ENCODE measurements around the gene WFDC1.

GRCh38 chr16:84245956-84246678 lies 48.6 kb upstream of the WFDC1 start:
- TF ChIP-seq, protein P1, sequence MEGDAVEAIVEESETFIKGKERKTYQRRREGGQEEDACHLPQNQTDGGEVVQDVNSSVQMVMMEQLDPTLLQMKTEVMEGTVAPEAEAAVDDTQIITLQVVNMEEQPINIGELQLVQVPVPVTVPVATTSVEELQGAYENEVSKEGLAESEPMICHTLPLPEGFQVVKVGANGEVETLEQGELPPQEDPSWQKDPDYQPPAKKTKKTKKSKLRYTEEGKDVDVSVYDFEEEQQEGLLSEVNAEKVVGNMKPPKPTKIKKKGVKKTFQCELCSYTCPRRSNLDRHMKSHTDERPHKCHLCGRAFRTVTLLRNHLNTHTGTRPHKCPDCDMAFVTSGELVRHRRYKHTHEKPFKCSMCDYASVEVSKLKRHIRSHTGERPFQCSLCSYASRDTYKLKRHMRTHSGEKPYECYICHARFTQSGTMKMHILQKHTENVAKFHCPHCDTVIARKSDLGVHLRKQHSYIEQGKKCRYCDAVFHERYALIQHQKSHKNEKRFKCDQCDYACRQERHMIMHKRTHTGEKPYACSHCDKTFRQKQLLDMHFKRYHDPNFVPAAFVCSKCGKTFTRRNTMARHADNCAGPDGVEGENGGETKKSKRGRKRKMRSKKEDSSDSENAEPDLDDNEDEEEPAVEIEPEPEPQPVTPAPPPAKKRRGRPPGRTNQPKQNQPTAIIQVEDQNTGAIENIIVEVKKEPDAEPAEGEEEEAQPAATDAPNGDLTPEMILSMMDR (conservative IDR thresholded peaks at IDR 0.05; ENCODE audit: low read depth in 2 of 2), result no peak
- TF ChIP-seq CREB1 (CRISPR knock-in tag; IDR thresholded peaks at IDR 0.05; ENCODE audit: low read depth) (no peak), REST (IDR thresholded peaks at IDR 0.05; ENCODE audit: unreplicated experiment) (no peak), EZH2phosphoT487 (IDR thresholded peaks at IDR 0.05; ENCODE audit: unreplicated experiment) (no peak)
